Trophoblast cell (in vitro differentiated cells and primary cell): ENCODE results near the gene RETREG1.

Experiments used
- DNase-seq, 2 donors: peaks; one replicate each; pipeline ENCODE4 v3.0.0-alpha.2; 2016
- H2AFZ ChIP-seq: 2 replicates; pipeline ENCODE4 v1.6.1; 2013; ENCODE audit warnings: low read length, moderate library complexity, mild to moderate bottlenecking; ENCODE audit not compliant: insufficient read depth, poor library complexity
- H2AK5ac ChIP-seq: 2 replicates; pipeline ENCODE4 v1.6.1; 2013; ENCODE audit warnings: mild to moderate bottlenecking, low read length
- H2BK120ac ChIP-seq: 2 replicates; pipeline ENCODE4 v1.6.1; 2013; ENCODE audit warnings: low read length, mild to moderate bottlenecking, moderate library complexity; ENCODE audit not compliant: insufficient read depth, poor library complexity
- H2BK12ac ChIP-seq: 2 replicates; pipeline ENCODE4 v1.6.1; 2013; ENCODE audit warnings: mild to moderate bottlenecking, low read length, moderate library complexity
- H2BK5ac ChIP-seq: 2 replicates; pipeline ENCODE4 v1.6.1; 2013; ENCODE audit warnings: low read length, low read depth, moderate library complexity, mild to moderate bottlenecking; ENCODE audit not compliant: poor library complexity
- H3K14ac ChIP-seq: 2 replicates; pipeline ENCODE4 v1.6.1; 2013; ENCODE audit warnings: mild to moderate bottlenecking, low read length
- H3K18ac ChIP-seq: 2 replicates; pipeline ENCODE4 v1.6.1; 2013; ENCODE audit warnings: mild to moderate bottlenecking, low read length
- H3K23ac ChIP-seq: 2 replicates; pipeline ENCODE4 v1.6.1; 2013; ENCODE audit warnings: low read length
- H3K27ac ChIP-seq: 2 replicates; pipeline ENCODE4 v1.5.1; 2013; ENCODE audit warnings: low read depth, mild to moderate bottlenecking, inconsistent platforms, low read length, moderate library complexity
- H3K27me3 ChIP-seq: 2 replicates; pipeline ENCODE4 v1.6.1; 2013; ENCODE audit warnings: inconsistent platforms, mild to moderate bottlenecking, low read length, moderate library complexity; ENCODE audit not compliant: insufficient read depth
- H3K36me3 ChIP-seq, 2 experiments: 1 replicate in 1 of 2; 2 replicates in 1 of 2; pipeline ENCODE4 v1.6.1; 2013; ENCODE audit warnings: low read length in 2 of 2, mild to moderate bottlenecking in 2 of 2, moderate library complexity in 1 of 2; ENCODE audit not compliant: insufficient read depth in 2 of 2, control insufficient read depth in 1 of 2
- H3K4ac ChIP-seq: 2 replicates; pipeline ENCODE4 v1.6.1; 2013; ENCODE audit warnings: low read depth, mild to moderate bottlenecking, low read length, moderate library complexity
- H3K4me1 ChIP-seq, 2 experiments: 1 replicate in 1 of 2; 2 replicates in 1 of 2; pipeline ENCODE4 v1.6.1; 2013; ENCODE audit warnings: low read length in 2 of 2, mild to moderate bottlenecking in 2 of 2, moderate library complexity in 1 of 2; ENCODE audit not compliant: insufficient read depth in 2 of 2, control insufficient read depth in 1 of 2
- H3K4me2 ChIP-seq: 2 replicates; pipeline ENCODE4 v1.6.1; 2013; ENCODE audit warnings: inconsistent platforms, mild to moderate bottlenecking, low read length, moderate library complexity
- H3K4me3 ChIP-seq: 2 replicates; pipeline ENCODE4 v1.5.1; 2013; ENCODE audit warnings: mild to moderate bottlenecking, low read depth, low read length, inconsistent platforms
- H3K79me1 ChIP-seq: one replicate; pipeline ENCODE4 v1.6.1; 2013; ENCODE audit warnings: low read length
- H3K79me2 ChIP-seq: 2 replicates; pipeline ENCODE4 v1.6.1; 2013; ENCODE audit warnings: low read length, mild to moderate bottlenecking; ENCODE audit not compliant: control insufficient read depth, insufficient read depth, poor library complexity
- H3K9ac ChIP-seq: 2 replicates; pipeline ENCODE4 v1.6.1; 2013; ENCODE audit warnings: mild to moderate bottlenecking, low read length
- H3K9me3 ChIP-seq: 2 replicates; pipeline ENCODE4 v1.6.1; 2013; ENCODE audit warnings: low read depth, mild to moderate bottlenecking, control low read depth, inconsistent platforms, low read length; ENCODE audit not compliant: insufficient read depth
- H4K12ac ChIP-seq: 2 replicates; pipeline ENCODE4 v1.6.1; 2013; ENCODE audit warnings: low read depth, mild to moderate bottlenecking, low read length, moderate library complexity
- H4K8ac ChIP-seq: 2 replicates; pipeline ENCODE4 v1.6.1; 2013; ENCODE audit warnings: low read depth, mild to moderate bottlenecking, low read length, moderate library complexity
- H4K91ac ChIP-seq: one replicate; pipeline ENCODE4 v1.6.1; 2013; ENCODE audit warnings: low read depth, mild to moderate bottlenecking, low read length, moderate library complexity
- WGBS: extraction: QIAGEN DNeasy Blood & Tissue Kit; methylation state at CpG from one replicate; pipeline ENCODE4 v1.1.7; 2013; ENCODE audit warnings: missing lambda C conversion rate; ENCODE audit not compliant: insufficient read length, insufficient coverage; ENCODE audit errors: extremely low coverage; 5-methylcytosine and 5-hydroxymethylcytosine counted together

Gene RETREG1

GRCh38 chr5:16529306-16529705 is 87.5 kb downstream of the RETREG1 start:
- Histone ChIP-seq H4K8ac (no peak overlapping the region), H2BK12ac (no peak overlapping the region), H3K79me1 (no peaks in the 10 kb centered on the region), H3K4ac (no peak overlapping the region), H2AFZ (no peak overlapping the region), H3K18ac (no peak overlapping the region), H3K14ac (no peak overlapping the region), H3K4me3 (no peak overlapping the region), H2BK120ac (no peak overlapping the region), H2AK5ac (no peak overlapping the region), H4K12ac (no peak overlapping the region), H3K27ac (no peak overlapping the region), H2BK5ac (no peak overlapping the region), H4K91ac (no peak overlapping the region), H3K4me2 (no peak overlapping the region), H3K23ac (no peak overlapping the region), H3K79me2 (no peaks in the 10 kb centered on the region), H3K36me3 (no peaks in the 10 kb centered on the region), H3K4me1 (no peaks in the 10 kb centered on the region), H3K27me3 (no peaks in the 10 kb centered on the region), H3K9me3 (peaks cover 2% of the 10 kb centered on the region), H3K9ac (no peak overlapping the region)
- no CpG with 5 or more reads among the region's 7 CpGs for WGBS
- DNase-seq = peak; percentile 31 to 42

GRCh38 chr5:16528382-16529110 is 88.3 kb downstream of the RETREG1 start:
- H2AK5ac ChIP-seq = no peak overlapping the region
- WGBS = no CpG with 5 or more reads among the region's 7 CpGs
- no peaks in the 10 kb centered on the region for H3K79me1 ChIP-seq
- H4K91ac ChIP-seq = no peak overlapping the region
- H2BK5ac ChIP-seq = no peak overlapping the region
- H3K23ac ChIP-seq = no peak overlapping the region
- no peak overlapping the region for H4K12ac ChIP-seq
- peaks cover 5% of the 10 kb centered on the region for H3K9me3 ChIP-seq
- DNase-seq = no peak
- H3K4me1 ChIP-seq = no peaks in the 10 kb centered on the region
- no peaks in the 10 kb centered on the region for H3K36me3 ChIP-seq
- H3K4me2 ChIP-seq = no peak overlapping the region
- H4K8ac ChIP-seq = no peak overlapping the region
- H3K18ac ChIP-seq = no peak overlapping the region
- H3K79me2 ChIP-seq = no peaks in the 10 kb centered on the region
- no peak overlapping the region for H3K9ac ChIP-seq
- no peaks in the 10 kb centered on the region for H3K27me3 ChIP-seq
- no peak overlapping the region for H2BK12ac ChIP-seq
- H3K27ac ChIP-seq = no peak overlapping the region
- H2AFZ ChIP-seq = no peak overlapping the region
- H3K4me3 ChIP-seq = peak overlapping the region; percentile 42
- H3K4ac ChIP-seq = no peak overlapping the region
- H2BK120ac ChIP-seq = no peak overlapping the region
- H3K14ac ChIP-seq = no peak overlapping the region

GRCh38 chr5:16525651-16526050 is 91.1 kb downstream of the RETREG1 start:
- H3K79me1 ChIP-seq = no peaks in the 10 kb centered on the region
- no peak overlapping the region for H3K23ac ChIP-seq
- no peak overlapping the region for H3K18ac ChIP-seq
- no peak overlapping the region for H3K14ac ChIP-seq
- DNase-seq = no peak
- no peaks in the 10 kb centered on the region for H3K4me1 ChIP-seq
- H3K79me2 ChIP-seq = no peaks in the 10 kb centered on the region
- no peak overlapping the region for H2BK12ac ChIP-seq
- no peak overlapping the region for H3K27ac ChIP-seq
- no peak overlapping the region for H3K9ac ChIP-seq
- H2BK5ac ChIP-seq = no peak overlapping the region
- peaks cover 5% of the 10 kb centered on the region for H3K9me3 ChIP-seq
- H3K36me3 ChIP-seq = no peaks in the 10 kb centered on the region
- no peak overlapping the region for H3K4me2 ChIP-seq
- WGBS = no CpG with 5 or more reads among the region's 4 CpGs
- H4K8ac ChIP-seq = no peak overlapping the region
- no peak overlapping the region for H2AFZ ChIP-seq
- no peak overlapping the region for H4K12ac ChIP-seq
- no peak overlapping the region for H2AK5ac ChIP-seq
- H3K4me3 ChIP-seq = no peak overlapping the region
- no peaks in the 10 kb centered on the region for H3K27me3 ChIP-seq
- H2BK120ac ChIP-seq = no peak overlapping the region
- H4K91ac ChIP-seq = no peak overlapping the region
- no peak overlapping the region for H3K4ac ChIP-seq

- Histone ChIP-seq H3K27me3 (no peaks in the 10 kb centered on the region), H3K79me1 (no peaks in the 10 kb centered on the region), H3K4me3 (no peak overlapping the region), H3K9ac (no peak overlapping the region), H4K91ac (no peak overlapping the region), H3K18ac (no peak overlapping the region), H3K36me3 (no peaks in the 10 kb centered on the region), H3K14ac (no peak overlapping the region), H3K4me1 (no peaks in the 10 kb centered on the region), H2BK12ac (no peak overlapping the region), H2BK5ac (no peak overlapping the region), H3K4me2 (no peak overlapping the region), H3K79me2 (no peaks in the 10 kb centered on the region), H2AFZ (no peak overlapping the region), H4K8ac (no peak overlapping the region), H3K27ac (no peak overlapping the region), H2BK120ac (no peak overlapping the region), H2AK5ac (no peak overlapping the region), H3K4ac (no peak overlapping the region), H3K23ac (no peak overlapping the region), H4K12ac (no peak overlapping the region), H3K9me3 (peaks cover 6% of the 10 kb centered on the region)
- no peak for DNase-seq
- WGBS = no CpG with 5 or more reads among the region's 5 CpGs
These were observed 92.5 kb downstream of the RETREG1 start for GRCh38 chr5:16524286-16524685.
